Stimulated activated CD4-positive, alpha-beta T cell treated with anti-CD3 and anti-CD28 coated beads, Interleukin-2, amount 100 ng/mL, for 4 hours (primary cell): Measurements from ENCODE around the gene CFAP97.

Experiments
- DNase-seq: peaks from one replicate; pipeline ENCODE4 v3.0.0-alpha.2; 2020; ENCODE audit warnings: low read depth

CFAP97 gene

DNA sequence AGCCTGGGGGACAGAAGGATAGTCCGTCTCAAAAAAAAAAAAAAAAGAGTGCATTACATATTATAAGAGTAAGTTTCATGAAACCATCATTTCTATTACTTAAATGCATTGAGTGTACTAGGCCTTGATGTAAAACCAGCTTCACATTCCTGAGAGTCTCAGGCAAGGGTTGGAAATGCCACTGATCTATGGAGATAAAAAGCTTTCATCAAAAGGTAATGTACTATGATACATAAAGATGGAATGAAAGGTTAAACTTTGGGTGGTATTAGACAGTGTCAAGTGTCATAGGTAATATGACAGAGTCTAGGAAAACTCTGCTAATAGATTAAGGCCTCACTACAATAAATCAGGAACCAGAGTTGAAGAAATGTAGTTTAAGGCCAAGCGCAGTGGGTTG is 7.4 kb downstream of the CFAP97 start:
- DNase-seq = no peak

DNA sequence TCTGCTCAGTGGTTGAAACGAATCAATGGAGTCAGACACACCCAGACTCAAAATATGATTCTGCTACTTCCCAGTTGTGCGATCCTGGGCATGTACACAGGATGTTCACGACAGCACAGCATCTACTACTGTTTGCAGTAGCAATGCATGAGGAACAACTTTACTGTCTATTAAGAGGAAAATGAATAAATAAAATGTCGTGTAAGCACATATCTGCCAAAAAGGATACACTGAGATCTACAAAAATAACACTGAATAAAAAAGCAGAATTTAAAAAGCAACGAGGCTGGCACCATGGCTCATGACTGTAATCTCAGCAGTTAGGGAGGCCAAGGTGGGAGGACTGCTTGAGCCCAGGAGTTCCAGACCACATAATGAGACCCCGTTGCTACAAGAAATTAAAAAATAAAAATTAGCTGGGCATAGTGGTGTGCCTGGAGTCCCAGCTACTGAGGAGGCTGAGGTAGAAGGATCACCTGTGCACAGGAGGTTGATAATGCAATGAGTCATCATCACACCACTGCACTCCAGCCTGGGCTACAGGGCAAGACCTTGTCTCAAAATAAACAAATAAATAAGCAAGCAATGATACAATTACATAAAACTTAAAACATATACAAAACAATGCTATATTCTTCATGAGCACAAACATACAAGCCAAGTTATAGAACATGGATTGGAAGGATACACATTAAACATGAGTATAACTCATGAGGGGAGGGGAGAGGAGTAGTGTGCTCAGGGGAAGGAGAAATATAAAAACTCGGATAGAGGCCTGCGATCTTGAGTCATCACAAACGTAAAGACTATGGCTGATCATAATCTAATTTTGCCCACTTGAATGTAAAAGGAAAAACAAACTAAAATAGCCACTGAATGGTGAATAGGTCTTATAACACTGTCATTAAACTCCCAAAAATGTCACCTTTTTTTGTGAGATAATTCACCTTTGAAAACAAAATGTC is 8.6 kb downstream of the CFAP97 start:
- no peak for DNase-seq

DNA sequence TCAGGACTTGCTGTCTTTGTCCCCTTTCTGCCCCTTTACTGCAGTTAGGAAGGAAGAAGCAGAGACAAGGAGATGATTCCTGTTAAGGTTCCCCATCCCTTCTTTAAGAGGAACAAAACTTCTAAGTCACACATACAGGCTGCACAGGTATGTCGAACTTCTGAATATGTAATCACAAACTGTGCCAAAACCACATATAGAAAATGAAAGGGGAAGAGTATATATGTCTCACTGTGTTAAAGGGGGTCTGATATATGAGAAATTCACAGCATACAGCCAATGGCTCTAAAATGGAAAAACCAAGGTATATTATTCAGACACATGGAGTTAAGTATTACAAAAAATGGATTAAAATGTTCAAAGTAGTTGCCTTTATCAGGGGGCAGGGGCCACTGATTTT is 11.7 kb downstream of the CFAP97 start:
- no peak for DNase-seq

GRCh38 chr4:185190306-185190856 is 13.4 kb downstream of the CFAP97 start:
- DNase-seq = no peak

GRCh38 chr4:185189606-185190305 is 14.0 kb downstream of the CFAP97 start:
- no peak for DNase-seq

GRCh38 chr4:185186769-185187168 is 17.0 kb downstream of the CFAP97 start:
- DNase-seq = no peak

GRCh38 chr4:185183622-185184281 is 20.0 kb downstream of the CFAP97 start:
- peak; percentile 70 for DNase-seq

GRCh38 chr4:185182239-185182638 is 21.6 kb downstream of the CFAP97 start:
- no peak for DNase-seq

GRCh38 chr4:185179488-185179887 is 24.3 kb downstream of the CFAP97 start:
- no peak for DNase-seq

- no peak for DNase-seq
These were observed 32.3 kb downstream of the CFAP97 start for GRCh38 chr4:185171373-185172071.

DNA sequence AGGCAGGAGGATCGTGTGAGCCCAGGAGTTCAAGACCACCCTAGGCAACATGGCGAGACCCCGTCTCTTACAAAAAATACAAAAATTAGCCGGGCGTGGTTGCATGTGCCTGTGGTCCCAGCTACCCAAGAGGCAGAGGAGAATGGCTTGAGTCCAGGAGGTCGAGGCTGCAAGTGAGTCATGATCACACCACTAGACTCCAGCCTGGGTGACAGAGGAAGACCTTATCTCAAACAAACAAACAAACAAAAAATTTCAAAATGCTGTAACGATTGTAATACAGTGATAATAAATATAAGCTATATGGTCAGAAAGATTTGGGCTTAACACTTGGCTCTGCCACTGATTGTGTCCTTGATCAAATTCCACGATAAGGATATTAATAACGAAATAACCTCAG is 36.6 kb downstream of the CFAP97 start:
- no peak for DNase-seq

DNA sequence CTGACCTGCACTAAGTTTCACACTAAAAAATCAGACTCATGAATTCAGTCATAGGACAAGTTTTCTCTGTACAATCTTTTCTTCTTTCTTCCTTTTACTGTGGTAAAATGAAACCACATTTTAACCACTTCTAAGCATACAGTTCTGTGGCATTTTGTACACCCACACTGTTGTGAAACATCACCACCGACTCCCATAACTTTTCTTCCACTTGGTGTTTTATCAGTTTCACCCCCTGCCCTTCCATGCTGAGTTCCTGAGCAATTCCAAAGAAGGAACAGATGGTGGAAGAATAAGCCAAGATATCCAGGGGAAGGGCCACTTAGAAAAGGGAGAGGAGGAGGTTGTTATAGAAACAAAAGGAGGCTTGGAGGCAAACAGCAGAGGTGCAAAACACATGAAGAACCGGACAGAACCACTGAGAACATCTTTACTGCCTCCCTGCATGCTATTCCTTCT is 38.2 kb downstream of the CFAP97 start:
- DNase-seq = no peak

DNA sequence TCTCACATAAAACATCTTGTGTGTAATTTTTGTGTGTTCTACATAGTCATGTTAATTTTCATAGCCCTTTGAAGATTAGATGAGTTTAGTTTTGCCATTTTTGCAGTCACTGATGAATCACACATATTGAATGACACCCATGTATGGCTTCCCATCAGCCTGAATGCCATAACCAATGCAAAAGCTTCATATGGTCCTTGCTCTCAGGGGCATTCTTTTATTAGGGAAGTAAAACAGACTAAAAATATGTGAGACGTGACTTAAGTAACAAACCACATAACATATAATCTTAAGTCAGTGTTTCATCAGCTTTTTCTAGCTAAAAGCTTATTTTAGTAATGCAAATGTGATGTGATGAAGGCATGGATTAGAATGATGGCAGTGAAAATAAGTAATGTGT is 52.5 kb downstream of the CFAP97 start:
- DNase-seq = no peak

- DNase-seq = no peak
These were observed 54.4 kb downstream of the CFAP97 start for GRCh38 chr4:185149392-185149791.

DNA sequence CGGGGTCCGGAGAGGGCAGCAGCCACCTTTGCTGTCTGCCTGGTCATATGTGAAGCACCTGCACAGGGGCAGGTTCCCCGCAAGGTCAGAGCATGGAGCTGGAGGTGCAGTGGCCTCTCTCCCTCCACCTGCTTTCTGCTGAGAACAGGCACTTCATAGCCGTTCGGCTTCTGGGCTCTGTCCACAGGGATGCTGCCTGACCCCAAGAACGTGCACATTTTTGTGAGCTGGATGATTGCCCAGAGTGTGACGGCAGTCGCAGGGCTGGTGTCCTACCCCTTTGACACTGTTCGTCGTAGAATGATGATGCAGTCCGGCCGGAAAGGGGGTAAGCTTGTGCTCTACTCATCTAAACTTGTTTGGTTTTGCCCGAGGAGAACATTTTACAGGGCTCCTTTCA is 58.2 kb downstream of the CFAP97 start:
- no peak for DNase-seq

DNA sequence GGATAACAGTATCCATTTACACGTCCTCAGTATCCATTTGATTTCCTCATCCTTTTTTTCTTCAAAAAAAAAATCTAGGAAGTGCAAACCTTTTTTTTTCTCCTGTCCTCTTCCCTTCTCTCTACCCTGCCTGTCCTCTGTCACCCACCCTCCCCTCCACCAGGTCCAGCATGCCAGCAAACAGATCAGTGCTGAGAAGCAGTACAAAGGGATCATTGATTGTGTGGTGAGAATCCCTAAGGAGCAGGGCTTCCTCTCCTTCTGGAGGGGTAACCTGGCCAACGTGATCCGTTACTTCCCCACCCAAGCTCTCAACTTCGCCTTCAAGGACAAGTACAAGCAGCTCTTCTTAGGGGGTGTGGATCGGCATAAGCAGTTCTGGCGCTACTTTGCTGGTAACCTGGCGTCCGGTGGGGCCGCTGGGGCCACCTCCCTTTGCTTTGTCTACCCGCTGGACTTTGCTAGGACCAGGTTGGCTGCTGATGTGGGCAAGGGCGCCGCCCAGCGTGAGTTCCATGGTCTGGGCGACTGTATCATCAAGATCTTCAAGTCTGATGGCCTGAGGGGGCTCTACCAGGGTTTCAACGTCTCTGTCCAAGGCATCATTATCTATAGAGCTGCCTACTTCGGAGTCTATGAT is 59.1 kb downstream of the CFAP97 start:
- no peak for DNase-seq

DNA sequence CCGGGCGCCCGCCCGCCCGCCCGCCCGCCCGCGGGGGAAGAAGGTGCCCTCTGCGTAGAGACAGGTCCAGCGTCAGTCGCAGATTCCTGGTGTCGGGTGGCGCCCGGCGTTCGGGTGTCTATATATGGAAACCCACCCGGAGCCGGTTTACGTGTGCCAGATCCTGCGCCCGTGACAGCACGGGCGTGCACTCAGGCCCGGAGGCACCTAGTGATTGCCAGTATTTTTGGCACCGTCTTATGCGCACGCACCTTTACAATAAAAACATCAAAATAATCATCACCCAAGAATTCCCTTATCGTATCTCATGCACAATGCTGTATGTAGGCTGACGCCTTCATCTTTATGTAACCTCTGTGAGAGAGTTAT is 60.2 kb downstream of the CFAP97 start:
- no peak for DNase-seq

DNA sequence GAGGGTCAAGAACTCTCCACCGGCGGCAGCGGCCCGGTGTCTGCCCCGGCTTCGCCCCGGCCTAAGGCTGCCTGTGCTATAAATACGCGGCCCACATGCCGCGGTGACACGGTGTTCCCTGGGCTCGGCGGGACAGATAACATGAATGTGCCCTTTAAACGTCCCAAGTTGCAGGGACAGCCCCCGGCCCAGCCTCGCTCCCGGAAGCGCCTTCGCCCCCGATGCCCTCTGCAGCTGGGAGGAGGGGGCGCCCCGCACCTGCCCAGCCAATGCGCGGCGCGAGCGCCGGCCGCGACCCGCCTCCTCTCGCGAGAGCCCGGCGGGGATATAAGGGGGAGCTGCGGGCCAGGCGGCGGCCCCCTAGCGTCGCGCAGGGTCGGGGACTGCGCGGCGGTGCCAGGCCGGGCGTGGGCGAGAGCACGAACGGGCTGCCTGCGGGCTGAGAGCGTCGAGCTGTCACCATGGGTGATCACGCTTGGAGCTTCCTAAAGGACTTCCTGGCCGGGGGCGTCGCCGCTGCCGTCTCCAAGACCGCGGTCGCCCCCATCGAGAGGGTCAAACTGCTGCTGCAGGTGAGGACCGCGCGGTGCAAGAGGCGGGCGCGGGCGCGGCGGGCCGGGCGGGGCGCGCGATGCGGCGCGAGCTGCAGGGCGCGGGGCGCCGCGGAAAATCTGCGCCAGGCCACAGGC is 60.7 kb downstream of the CFAP97 start, which contains the start of gene SLC25A4:
Gene SLC25A4, plus strand, starts transcription at position 355 of the 689 bp plus-strand sequence. Its CDS starts 107 bp downstream, at position 462.
- DNase-seq = peak; percentile 76

DNA sequence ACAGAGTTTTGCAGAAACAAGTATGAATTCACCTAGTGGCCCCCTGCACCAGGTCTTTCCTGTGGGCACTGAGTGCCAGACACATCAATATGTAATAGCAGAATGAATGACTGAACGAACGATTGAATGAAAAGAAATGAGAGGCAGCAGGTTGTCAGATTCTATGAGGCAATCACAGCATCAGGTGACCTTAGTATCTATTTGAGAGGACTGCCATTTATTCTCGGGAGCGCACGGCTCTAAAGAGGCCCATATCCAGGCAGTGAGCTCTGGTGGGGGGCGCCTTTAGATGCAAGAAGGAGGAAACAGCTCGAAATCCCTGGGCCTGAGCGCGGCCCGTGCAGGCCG is 61.3 kb downstream of the CFAP97 start:
- no peak for DNase-seq

DNA sequence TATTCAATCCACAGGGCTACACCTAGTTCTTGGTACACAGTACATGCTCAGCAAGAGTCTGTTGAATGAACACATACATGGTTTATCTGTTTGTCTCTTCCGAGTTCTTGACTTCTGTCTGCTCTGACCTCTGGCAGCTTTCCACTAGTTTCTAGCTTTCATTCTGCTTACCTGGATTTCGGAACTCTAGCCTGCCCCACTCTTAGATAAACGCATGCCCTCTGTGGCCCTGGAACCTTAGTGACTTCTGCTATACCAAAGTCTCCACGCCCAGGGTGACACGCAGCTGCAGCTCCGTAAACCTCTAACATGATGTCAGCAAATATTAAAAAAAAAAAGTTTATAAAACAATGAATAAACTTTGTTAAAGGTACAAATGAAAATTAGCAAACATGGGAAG is 62.0 kb downstream of the CFAP97 start:
- DNase-seq = no peak

DNA sequence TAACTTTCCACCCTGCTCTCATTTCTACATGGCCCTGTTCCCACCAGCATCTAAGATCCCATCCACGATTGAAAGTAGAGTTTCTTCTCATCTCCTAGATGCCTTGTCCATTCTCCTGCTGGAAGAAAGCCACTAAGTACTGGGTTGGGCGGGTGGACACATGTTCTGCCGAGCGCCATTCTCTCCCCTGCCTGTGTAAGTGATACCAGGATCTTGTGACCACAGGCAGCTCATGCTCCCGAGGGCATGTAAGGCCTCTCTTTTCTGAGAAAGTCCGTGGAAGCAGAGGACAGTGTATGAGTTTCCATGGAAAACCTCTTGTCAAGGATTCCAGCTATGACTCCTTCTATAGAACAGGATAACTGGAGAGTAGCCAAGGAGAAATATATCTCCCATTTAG is 64.1 kb downstream of the CFAP97 start:
- no peak for DNase-seq
